GM18505 (cell line): ENCODE results near the gene TPM2.

ENCODE experiments used
- ATAC-seq: cut with Tn5 transposase; IDR thresholded peaks from one replicate; pipeline ENCODE4 v1.9.1; 2021; ENCODE audit not compliant: unreplicated experiment
- POLR2A ChIP-seq: IDR thresholded peaks from 4 replicates; pipeline ENCODE4 v1.6.1; 2011; ENCODE audit warnings: borderline replicate concordance; ENCODE audit not compliant: insufficient read depth, insufficient read length; ENCODE audit errors: extremely low read depth

The TPM2 gene

GRCh38 chr9:35682051-35682450 lies 7.7 kb downstream of the TPM2 start:
- no peak for ATAC-seq

DNA sequence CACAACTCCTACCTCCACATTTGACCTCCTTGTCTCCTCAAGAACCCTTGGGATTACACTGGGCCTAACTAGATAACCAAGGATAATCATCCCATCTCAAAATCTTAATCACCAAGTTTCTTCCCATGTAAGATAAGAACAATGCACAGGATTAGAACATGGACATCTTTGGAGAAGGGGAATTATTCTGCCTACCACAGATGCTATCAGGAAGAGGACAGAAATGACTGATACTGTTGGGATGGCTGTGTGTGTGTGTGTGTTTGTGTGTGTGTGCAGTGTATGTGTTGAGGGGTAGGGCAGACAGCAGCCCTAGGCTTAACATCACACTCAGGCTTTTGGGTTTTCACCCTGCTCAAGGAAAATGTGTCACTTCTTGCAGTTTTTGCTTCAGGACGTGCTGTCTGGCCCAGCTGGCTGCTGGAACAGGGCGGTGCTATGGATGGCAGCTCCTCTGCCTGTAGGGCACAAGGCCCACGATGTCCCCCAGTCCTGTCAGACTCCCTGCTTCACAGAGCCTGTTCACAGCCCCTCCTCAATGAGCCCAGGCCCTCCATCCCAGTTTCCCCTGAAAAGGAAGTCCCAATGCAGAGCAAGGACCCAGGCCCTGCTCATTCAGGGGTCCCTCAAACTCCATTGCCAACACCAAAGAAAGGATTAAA lies 8.3 kb downstream of the TPM2 start:
- no peak for ATAC-seq
- no peak for TF ChIP-seq POLR2A

More at GRCh38 chr9:35682051-35682450, 7.7 kb downstream of the TPM2 start:
- no peak for TF ChIP-seq POLR2A

- ATAC-seq: no peak
- TF ChIP-seq POLR2A: no peak
Observed at GRCh38 chr9:35680331-35681105, 9.2 kb downstream of the TPM2 start.

- ATAC-seq: no peak
Observed at GRCh38 chr9:35679766-35680330, 9.9 kb downstream of the TPM2 start.

GRCh38 chr9:35679091-35679490 lies 10.6 kb downstream of the TPM2 start:
- no peak for TF ChIP-seq POLR2A
- no peak for ATAC-seq

More at GRCh38 chr9:35679766-35680330, 9.9 kb downstream of the TPM2 start:
- TF ChIP-seq POLR2A: no peak

DNA sequence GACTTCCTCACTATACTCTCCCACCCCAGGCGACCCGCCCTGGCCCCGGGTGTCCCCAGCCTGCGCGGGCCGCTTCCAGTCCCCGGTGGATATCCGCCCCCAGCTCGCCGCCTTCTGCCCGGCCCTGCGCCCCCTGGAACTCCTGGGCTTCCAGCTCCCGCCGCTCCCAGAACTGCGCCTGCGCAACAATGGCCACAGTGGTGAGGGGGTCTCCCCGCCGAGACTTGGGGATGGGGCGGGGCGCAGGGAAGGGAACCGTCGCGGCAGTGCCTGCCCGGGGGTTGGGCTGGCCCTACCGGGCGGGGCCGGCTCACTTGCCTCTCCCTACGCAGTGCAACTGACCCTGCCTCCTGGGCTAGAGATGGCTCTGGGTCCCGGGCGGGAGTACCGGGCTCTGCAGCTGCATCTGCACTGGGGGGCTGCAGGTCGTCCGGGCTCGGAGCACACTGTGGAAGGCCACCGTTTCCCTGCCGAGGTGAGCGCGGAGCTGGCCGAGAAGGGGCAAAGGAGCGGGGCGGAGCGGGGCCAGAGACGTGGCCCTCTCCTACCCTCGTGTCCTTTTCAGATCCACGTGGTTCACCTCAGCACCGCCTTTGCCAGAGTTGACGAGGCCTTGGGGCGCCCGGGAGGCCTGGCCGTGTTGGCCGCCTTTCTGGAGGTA lies 13.9 kb downstream of the TPM2 start:
- TF ChIP-seq POLR2A: no peak
- no peak for ATAC-seq

DNA sequence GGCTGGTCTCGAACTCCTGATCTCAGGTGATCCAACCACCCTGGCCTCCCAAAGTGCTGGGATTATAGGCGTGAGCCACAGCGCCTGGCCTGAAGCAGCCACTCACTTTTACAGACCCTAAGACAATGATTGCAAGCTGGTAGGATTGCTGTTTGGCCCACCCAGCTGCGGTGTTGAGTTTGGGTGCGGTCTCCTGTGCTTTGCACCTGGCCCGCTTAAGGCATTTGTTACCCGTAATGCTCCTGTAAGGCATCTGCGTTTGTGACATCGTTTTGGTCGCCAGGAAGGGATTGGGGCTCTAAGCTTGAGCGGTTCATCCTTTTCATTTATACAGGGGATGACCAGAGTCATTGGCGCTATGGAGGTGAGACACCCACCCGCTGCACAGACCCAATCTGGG lies 14.5 kb downstream of the TPM2 start:
- no peak for TF ChIP-seq POLR2A
- ATAC-seq: no peak

GRCh38 chr9:35674025-35674361 lies 15.7 kb downstream of the TPM2 start:
- ATAC-seq: no peak
- TF ChIP-seq POLR2A: no peak

DNA sequence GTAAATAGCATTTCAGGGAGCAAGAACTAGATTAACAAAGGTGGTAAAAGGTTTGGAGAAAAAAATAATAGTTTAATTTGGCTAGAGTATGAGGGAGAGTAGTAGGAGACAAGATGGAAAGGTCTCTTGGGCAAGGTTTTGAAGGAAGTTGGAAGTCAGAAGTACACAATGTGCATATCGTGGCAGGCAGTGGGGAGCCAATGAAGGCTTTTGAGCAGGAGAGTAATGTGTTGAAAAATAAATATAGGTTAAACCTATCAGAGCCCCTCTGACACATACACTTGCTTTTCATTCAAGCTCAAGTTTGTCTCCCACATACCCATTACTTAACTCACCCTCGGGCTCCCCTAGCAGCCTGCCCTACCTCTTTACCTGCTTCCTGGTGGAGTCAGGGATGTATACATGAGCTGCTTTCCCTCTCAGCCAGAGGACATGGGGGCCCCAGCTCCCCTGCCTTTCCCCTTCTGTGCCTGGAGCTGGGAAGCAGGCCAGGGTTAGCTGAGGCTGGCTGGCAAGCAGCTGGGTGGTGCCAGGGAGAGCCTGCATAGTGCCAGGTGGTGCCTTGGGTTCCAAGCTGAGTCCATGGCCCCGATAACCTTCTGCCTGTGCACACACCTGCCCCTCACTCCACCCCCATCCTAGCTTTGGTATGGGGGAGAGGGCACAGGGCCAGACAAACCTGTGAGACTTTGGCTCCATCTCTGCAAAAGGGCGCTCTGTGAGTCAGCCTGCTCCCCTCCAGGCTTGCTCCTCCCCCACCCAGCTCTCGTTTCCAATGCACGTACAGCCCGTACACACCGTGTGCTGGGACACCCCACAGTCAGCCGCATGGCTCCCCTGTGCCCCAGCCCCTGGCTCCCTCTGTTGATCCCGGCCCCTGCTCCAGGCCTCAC lies 16.3 kb downstream of the TPM2 start, which contains the start of gene CA9:
TSS of gene CA9 (plus strand) at position 797 of the 893 bp plus-strand sequence. CDS start at position 829, 32 bp downstream.
- TF ChIP-seq POLR2A: no peak
- ATAC-seq: no peak

DNA sequence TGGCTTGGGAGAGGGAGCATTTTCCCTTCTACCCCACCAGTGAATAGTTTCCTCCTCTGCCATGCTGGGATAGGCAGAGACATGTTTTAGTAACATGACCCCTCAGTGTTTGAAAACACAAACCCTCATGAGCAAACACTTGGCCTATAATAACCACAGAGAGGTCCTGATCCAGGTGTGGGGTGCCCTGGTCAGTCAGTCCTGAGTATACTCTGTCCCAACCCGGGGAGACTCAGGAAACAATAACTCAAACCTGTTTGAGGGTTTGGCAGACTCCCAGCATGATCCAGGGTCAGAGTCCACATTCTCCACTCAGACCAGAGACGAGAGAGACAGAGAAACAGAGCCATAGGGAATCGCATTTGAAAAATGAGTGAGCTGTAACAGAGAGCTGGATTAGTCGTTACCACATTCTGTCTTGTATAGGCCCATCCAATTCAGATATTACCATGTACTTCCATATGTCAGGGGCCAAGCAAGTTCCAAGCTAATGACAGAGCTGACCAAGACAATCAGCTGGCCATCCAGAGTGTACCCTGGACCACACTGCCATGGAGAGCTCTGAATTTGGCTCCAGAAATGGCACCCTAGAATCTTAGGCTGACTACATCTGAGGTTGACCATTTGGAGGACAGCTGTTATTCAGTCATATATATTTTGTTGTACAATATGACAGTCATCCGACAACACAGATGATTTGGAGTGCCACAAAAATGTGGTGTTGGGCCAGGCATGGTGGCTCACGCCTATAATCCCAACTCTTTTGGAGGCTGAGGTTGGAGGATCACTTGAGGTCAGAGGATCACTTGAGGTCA lies 20.2 kb downstream of the TPM2 start:
- no peak for TF ChIP-seq POLR2A
- no peak for ATAC-seq

- no peak for TF ChIP-seq POLR2A
- no peak for ATAC-seq
Observed at GRCh38 chr9:35667939-35668338, 21.8 kb downstream of the TPM2 start.

DNA sequence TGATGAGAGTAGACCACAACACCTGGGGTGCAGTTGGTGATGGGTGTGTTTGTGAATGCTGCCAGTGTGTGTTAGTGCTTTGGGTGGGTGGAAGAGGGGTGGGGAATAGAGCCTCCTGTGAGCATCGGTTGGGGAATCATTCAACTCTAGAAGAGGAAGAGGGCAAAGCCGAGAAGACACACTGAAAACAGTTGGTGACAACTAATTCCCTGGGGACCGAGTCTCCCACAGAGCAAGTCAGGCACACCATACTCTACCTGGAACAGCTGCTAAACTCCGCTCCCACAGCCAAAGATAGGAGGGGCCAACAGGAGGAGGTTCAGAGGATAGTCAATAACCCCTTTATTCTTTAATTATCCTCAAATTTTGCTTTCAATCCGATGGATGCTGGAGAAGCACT lies 23.2 kb downstream of the TPM2 start:
- ATAC-seq: no peak
- TF ChIP-seq POLR2A: no peak
